Midbrain (tissue), 1 donor: ENCODE measurements around the gene IFNA6.

Source experiments
- DNase-seq: peaks from one replicate; lab custom pipeline; 2025; lab: John Stamatoyannopoulos, UW

The IFNA6 gene

GRCh38 chr9:21331676-21332402, 18.8 kb downstream of the IFNA6 start:
- DNase-seq = no peak

- DNase-seq = peak; percentile 71
These were observed 24.1 kb downstream of the IFNA6 start for GRCh38 chr9:21326526-21327139.

GRCh38 chr9:21324047-21324446, 26.6 kb downstream of the IFNA6 start:
- no peak for DNase-seq

DNA sequence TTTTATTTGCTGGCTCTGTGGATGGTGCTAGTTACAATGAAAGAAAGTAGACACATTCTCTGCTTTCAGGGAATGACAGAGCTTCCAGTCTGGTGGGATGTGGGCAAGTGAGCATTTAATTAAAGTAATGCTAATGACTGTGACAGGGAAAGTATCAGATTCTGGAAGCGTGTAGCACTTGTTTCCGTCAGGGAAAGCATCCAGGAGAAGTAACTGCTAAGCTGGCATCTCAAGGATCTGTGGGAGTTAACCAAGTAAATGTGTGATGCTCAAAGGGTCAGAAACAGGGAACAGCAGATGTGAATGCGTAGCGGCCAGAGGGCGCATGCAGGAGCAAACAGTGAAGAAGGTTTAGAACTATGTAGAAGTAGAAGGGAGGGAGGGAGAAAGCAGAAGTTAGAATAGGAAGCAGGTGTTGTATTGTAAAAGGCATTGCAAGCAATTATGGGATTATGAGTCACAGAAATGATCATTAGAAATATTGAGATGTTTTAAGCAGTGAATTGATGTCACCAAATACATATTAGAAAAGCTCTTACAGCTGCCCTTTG, 27.7 kb downstream of the IFNA6 start:
- no peak for DNase-seq

DNA sequence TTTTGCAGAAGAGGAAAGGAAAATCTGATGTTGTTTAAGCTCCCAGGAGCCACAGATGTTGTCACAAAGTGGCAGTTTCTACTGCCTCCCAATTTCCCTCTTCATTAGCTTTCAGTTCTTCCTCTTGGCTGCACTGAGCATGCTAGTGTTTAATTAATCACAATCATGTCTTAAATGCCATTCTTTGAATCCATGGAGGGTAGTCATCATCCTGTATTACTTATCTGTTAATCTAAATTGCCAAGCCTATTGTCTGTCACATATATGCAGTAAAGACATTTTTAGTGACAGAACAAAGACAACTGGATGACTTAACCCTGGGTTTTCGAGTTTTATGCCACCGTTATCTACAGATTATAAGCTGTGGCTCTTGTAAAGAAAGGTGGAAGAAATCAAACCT, 30.2 kb downstream of the IFNA6 start:
- DNase-seq = no peak

GRCh38 chr9:21317956-21318923, 32.4 kb downstream of the IFNA6 start:
- peak; percentile 57 for DNase-seq

GRCh38 chr9:21316860-21317259, 33.8 kb downstream of the IFNA6 start:
- DNase-seq = no peak

- no peak for DNase-seq
These were observed 34.5 kb downstream of the IFNA6 start for GRCh38 chr9:21316032-21316842.

DNA sequence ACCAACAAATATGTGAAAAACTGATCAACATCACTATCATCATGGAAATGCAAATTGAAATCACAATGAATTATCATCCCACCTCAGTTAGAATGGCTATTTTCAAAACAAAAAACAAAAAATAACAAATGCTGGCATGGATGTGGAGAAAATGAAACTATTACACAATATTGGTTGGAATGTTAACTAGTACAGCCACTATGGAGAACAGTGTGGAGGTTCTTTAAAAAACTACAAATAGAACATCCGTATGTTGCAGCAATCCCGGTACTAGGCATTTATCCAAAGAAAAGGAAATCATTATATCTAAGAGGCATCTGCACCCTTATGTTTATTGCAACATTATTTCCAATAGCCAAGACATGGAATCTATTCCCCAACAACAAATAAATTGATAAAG, 36.5 kb downstream of the IFNA6 start:
- no peak for DNase-seq

GRCh38 chr9:21311889-21312288, 38.8 kb downstream of the IFNA6 start:
- DNase-seq = no peak

GRCh38 chr9:21305213-21305612, 45.5 kb downstream of the IFNA6 start, which contains the start of gene IFNA5:
Gene IFNA5, minus strand, starts transcription at chr9:21305313. Its CDS starts 57 bp downstream, at chr9:21305256.
- DNase-seq = no peak
